GM19452 (cell line): ENCODE data around the gene RTP1.
"Not testable (repeated sequence)": the region's sequence is repeated elsewhere in the genome, so short reads cannot be mapped to it uniquely, and the experiment has no call there.

ENCODE experiments used
- ATAC-seq: cut with Tn5 transposase; IDR thresholded peaks from one replicate; pipeline ENCODE4 v1.9.1; 2021; ENCODE audit not compliant: unreplicated experiment

Gene RTP1

DNA sequence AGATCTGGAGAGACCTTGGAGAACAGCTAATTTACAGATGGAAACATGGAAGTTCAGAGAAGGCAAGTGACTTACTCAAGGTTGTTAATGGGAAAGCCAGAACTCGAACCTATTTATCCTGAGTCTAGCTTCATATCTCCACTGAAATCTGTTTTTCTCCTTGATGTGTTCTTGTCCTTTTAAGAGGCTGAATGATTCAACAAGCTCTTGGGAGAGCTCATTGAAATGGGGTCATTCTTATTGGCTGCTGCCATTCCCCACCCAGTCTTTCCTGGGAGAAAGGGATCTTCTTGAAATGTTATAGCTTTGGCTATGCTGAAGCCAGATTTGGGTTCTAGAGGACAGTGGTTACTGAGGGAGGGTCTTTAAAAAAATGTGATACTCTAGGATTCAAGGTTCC is 41.0 kb downstream of the RTP1 start:
- no peak for ATAC-seq

GRCh38 chr3:187238835-187239234 is 41.5 kb downstream of the RTP1 start:
- not testable (repeated sequence) for ATAC-seq

DNA sequence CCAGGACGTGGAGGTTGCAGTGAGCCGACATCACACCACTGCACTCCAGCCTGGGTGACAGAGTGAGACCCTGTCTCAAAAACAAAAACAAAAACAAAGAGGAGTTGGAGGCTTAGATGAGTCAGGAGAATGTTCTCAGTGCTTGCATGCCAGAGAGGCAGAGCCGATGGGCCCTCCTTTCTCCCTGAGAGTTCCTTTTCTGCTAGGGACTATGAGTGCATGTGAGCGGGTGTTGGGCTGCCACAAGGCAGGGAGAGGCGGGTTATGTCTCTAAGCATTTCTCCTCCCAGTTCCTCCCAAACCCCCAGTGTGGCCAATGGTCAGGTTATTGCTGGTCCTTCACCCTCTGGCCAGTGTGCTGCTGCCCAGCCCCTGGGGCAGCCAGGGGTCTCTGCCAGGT is 45.1 kb downstream of the RTP1 start:
- ATAC-seq: no peak

DNA sequence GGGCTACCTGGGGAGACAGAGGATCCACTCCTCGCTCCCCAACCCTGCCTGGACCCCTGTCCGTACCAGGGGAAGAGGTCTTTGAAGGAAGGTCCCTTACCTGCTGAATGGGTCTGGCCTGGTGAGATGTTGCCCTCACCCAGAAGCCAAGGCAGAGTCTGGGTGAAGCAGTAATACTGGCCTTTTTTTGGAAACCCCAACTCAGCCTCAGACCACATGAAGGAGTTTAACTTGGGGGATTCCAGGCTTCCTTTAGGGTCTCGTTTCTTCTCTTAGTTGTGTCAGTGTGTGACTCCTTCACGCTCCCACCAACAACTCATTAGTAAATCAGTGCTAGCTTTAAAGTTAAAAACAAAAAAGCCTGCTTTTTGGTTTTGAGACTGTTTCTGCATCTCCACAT is 45.6 kb downstream of the RTP1 start:
- ATAC-seq: no peak

DNA sequence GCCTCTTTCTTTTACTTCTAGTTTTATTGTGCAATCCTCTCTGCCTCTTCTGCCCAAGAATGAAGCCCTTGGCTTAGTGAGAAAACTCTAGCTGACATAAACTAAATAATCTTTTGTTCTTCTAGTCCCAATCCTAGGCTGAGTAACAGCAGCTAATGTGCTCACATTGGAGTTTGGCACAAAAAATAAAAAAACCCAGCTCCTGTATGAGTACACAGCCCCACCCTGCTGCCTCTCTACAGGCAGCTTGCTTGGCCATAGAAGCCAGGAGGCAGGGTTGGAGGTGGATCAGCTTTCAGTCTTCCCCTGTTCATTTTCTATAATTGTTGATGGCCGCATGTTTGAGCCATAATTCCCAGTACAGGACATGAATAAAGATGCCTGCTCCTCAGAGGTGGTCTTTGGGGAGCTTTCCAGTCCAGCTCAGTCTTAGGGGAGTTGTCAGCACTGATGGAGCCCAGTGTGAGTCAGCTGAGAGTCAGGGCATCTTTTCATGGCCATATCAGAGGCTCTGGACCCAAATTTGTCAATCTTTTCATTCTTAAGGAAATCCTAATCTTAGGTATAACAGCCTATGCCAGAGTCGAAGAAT is 46.7 kb downstream of the RTP1 start:
- no peak for ATAC-seq

DNA sequence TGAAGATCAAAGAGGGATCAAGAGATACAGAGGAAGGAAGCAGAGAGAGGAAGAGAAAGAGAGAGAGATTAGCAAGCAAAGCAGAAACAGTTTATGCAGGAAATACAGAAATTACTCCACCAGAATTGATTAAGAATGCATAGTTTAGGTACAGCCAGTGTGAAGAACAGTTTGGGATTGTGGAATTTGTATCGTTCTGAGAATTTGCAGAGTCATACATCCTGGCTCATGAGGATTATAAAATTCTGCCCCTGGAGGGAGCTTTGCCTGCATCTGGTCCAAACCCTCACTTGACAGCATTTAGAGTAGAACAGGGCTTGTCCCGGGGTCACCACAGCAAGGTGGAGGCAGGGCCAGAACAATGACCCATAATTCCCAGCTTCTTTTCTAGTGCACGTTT is 50.1 kb downstream of the RTP1 start:
- no peak for ATAC-seq
